SK-N-MC (cell line): ENCODE results near the gene TLCD2.
"Not testable (repeated sequence)": the region's sequence is repeated elsewhere in the genome, so short reads cannot be mapped to it uniquely, and the experiment has no call there.

Source experiments
- DNase-seq: peaks from one replicate; pipeline ENCODE4 v3.0.0-alpha.2; 2011; ENCODE audit warnings: low read depth, low spot score
- H3K27ac ChIP-seq: fragments of 200-600 bp; sonication (generic); 2 replicates; pipeline ENCODE4 v1.5.1; 2016; ENCODE audit warnings: mixed run types
- H3K36me3 ChIP-seq: fragments of 200-600 bp; sonication (generic); 2 replicates; pipeline ENCODE4 v1.6.1; 2017; ENCODE audit warnings: antibody characterized with exemption, low read length, mixed read lengths; ENCODE audit not compliant: insufficient read depth
- H3K4me3 ChIP-seq: fragments of 200-600 bp; sonication (generic); 2 replicates; pipeline ENCODE4 v1.5.1; 2016
- H3K9ac ChIP-seq: fragments of 200-600 bp; sonication (generic); 2 replicates; pipeline ENCODE4 v1.8.0; 2017; ENCODE audit warnings: mixed run types, mixed read lengths; ENCODE audit not compliant: insufficient read length
- H3K9me3 ChIP-seq: fragments of 200-600 bp; sonication (generic); 2 replicates; pipeline ENCODE4 v1.6.1; 2017; ENCODE audit warnings: low read depth, mild to moderate bottlenecking, antibody characterized with exemption, low read length, moderate library complexity, mixed read lengths
- EZH2 ChIP-seq: fragments of 200-600 bp; sonication (generic); IDR thresholded peaks from one replicate; pipeline ENCODE4 v1.6.1; 2017; ENCODE audit warnings: antibody characterized with exemption
- FOXP2 ChIP-seq: optimal IDR thresholded peaks from 2 replicates; pipeline ENCODE3; 2011; ENCODE audit warnings: mild to moderate bottlenecking, moderate library complexity; ENCODE audit not compliant: insufficient read depth; ENCODE audit errors: extremely low read length, control extremely low read depth
- POLR2AphosphoS5 ChIP-seq: IDR thresholded peaks from 2 replicates; pipeline ENCODE4 v1.6.1; 2012; ENCODE audit warnings: mild to moderate bottlenecking, low read depth, low read length, borderline replicate concordance

The TLCD2 gene

DNA sequence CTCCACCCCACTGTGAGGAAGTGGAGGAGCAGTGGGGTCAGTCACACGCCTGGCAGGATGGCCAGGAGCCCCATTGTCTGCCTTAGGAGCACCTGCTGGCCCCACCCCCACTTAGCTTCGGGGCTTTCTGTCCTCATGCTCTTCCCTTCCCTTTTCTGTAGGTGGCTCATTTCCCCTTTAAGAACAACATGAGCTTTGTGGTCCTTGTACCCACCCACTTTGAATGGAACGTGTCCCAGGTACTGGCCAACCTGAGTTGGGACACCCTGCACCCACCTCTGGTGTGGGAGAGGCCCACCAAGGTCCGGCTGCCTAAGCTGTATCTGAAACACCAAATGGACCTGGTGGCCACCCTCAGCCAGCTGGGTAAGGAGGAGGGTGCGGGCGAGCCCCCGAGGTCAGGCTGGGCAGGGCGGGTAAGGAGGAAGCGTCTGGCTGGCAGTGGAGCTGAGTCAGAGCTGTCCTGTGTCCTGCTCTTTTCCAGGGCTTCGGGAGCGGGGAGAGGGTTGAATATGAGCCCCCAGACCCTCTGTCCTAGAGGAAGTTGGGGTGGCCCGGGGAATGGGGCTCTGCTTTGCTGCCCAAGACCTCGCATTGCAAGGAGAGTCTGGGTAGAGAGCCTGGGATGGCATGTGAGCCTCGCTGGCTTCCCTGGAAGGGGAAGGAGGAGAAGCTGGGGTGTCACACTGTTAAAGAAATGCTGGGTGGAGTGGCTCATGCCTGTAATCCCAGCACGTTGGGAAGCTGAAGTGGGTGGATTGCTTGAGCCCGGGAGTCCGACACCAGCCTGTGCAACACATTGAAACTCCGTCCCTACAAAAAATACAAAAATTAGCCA is 42.5 kb upstream of the TLCD2 start:
- no peak for DNase-seq
- no peak for TF ChIP-seq EZH2
- no peak for TF ChIP-seq FOXP2
- TF ChIP-seq POLR2AphosphoS5, result no peak
- Histone ChIP-seq H3K4me3 (no peak overlapping the region), H3K36me3 (no peaks in the 10 kb centered on the region), H3K9me3 (no peaks in the 10 kb centered on the region), H3K9ac (no peak overlapping the region), H3K27ac (no peak overlapping the region)

DNA sequence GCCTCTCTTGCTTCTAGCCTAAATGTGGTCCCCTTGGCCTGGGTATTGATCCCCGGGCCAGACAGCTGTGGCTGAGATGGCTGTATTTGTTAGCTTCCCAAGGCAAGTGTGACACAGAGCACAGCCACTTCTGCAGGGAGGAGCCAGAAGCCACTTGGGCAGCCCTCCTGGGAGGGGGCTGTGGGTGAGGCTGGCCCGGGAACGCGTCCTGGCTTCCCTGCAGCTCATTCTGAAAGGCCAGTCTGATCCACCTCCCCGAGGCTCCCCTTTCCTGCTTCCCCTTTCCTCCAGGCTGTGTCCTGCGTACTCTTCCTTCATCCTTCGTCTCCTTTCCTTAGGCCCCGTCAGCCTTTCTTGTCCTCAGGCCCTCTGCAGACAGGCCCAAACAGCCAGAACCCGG is 40.5 kb upstream of the TLCD2 start:
- Histone ChIP-seq H3K27ac (no peak overlapping the region), H3K4me3 (no peak overlapping the region), H3K36me3 (no peaks in the 10 kb centered on the region), H3K9me3 (no peaks in the 10 kb centered on the region), H3K9ac (no peak overlapping the region)
- no peak for DNase-seq
- no peak for TF ChIP-seq FOXP2
- TF ChIP-seq POLR2AphosphoS5, result no peak
- TF ChIP-seq EZH2, result no peak

DNA sequence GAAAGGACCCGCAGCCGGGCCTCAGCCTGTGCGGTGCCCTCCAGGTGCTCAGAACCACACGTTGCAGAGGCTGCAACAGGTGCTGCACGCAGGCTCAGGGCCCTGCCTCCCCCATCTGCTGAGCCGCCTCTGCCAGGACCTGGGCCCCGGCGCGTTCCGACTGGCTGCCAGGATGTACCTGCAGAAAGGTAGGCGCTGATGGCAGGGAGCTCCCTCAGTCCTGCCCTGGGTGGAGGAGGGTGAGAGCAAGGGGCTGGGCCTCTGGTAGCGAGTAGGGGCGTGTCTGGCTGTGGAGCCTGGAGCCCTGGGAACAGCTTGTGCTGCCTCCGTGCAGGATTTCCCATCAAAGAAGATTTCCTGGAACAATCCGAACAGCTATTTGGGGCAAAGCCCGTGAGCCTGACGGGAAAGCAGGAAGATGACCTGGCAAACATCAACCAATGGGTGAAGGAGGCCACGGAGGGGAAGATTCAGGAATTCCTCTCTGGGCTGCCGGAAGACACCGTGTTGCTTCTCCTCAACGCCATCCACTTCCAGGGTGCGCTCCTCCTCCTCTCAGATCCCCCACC is 36.9 kb upstream of the TLCD2 start:
- DNase-seq, result no peak
- no peaks in the 10 kb centered on the region for H3K9me3 ChIP-seq
- H3K9ac ChIP-seq, result no peak overlapping the region
- no peaks in the 10 kb centered on the region for H3K36me3 ChIP-seq
- TF ChIP-seq POLR2AphosphoS5 (no peak), EZH2 (no peak), FOXP2 (no peak)
- H3K4me3 ChIP-seq, result no peak overlapping the region
- H3K27ac ChIP-seq, result no peak overlapping the region

DNA sequence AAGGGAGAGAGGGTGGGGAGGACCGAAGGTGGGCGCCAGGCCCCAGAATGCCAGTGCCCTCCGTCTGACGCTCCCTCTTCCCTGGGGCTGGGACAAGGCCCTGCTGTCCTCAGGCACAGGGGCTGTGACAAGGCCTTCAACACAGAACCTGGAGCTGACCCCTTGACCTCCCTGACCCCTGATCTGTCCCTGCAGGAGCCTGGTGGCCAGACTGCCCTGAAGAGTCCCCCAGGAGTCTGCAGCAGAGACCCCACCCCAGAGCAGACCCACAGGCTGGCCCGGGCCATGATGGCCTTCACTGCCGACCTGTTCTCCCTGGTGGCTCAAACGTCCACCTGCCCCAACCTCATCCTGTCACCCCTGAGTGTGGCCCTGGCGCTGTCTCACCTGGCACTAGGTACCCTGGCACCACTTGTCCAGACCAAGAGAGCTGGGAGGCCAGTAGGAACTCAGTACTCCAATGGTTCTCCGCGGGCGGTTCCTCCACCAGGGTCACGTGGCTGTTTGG is 35.4 kb upstream of the TLCD2 start:
- no peaks in the 10 kb centered on the region for H3K9me3 ChIP-seq
- DNase-seq, result no peak
- H3K27ac ChIP-seq, result no peak overlapping the region
- no peaks in the 10 kb centered on the region for H3K36me3 ChIP-seq
- no peak overlapping the region for H3K9ac ChIP-seq
- H3K4me3 ChIP-seq, result no peak overlapping the region
- TF ChIP-seq FOXP2 (no peak), EZH2 (no peak), POLR2AphosphoS5 (no peak)

DNA sequence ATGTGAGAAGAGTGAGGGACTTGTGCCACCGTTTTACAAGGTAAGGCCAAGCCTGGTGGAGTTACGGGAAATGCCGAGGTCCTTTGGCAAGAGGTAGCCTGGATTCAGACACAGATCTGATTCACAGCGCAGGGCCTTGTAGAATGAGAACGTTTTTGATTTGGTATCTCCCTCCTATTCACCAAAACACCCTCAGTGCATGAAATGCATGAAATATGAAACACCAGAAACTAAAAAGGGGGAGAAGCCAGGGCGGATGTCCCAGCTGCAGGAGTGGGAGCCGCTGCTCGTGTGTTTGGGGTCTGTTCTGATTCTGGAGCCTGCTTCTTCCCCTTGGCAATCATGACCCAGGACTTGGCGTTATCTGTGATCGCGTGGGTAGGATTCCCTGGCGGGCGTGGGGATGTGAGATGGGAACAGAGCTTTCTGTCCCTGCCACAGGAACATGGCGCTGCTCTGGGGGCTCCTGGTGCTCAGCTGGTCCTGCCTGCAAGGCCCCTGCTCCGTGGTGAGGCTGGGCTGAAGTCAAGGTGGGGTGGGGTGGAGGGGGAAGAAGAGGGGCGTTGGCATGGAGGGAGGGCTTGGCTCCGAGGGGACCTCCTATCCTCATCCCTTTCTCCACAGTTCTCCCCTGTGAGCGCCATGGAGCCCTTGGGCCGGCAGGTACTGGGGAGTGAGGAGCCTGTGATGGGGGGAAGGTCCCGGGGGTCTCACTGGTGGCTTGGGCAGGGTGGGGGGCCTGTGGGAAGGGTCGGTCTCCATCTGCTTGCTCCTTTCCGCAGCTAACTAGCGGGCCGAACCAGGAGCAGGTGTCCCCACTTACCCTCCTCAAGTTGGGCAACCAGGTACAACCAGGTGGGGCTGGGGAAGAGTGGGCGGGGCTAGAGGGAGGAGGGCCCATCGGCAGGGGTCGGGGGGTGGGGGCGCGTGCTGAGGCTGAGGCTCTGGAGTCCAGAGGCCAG is 34.7 kb upstream of the TLCD2 start:
- no peak for DNase-seq
- no peaks in the 10 kb centered on the region for H3K36me3 ChIP-seq
- H3K9me3 ChIP-seq, result no peaks in the 10 kb centered on the region
- TF ChIP-seq EZH2 (no peak), FOXP2 (no peak), POLR2AphosphoS5 (no peak)
- H3K9ac ChIP-seq, result no peak overlapping the region
- no peak overlapping the region for H3K27ac ChIP-seq
- H3K4me3 ChIP-seq, result no peak overlapping the region

DNA sequence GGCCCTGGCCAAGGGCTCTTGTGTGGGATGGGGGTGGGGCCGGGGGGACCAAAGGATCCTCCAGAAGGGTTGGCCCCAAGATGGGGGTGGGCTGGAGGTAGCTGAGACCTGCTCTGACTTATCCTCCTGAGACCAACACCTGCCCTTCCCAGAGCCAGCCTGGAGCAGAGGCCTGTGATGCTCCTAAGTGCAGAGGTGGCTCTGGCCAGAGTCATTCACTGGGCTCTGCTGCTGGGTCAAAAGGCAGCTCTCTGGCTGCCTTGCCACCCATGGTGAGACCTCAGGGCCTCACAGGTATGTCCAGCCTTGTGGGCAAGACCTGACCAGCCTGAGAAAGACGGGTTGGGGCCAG is 32.9 kb upstream of the TLCD2 start:
- no peak overlapping the region for H3K27ac ChIP-seq
- H3K9me3 ChIP-seq, result no peaks in the 10 kb centered on the region
- no peak overlapping the region for H3K9ac ChIP-seq
- no peak for DNase-seq
- H3K36me3 ChIP-seq, result no peaks in the 10 kb centered on the region
- no peak overlapping the region for H3K4me3 ChIP-seq
- TF ChIP-seq FOXP2, result no peak
- TF ChIP-seq POLR2AphosphoS5, result no peak
- TF ChIP-seq EZH2, result no peak

DNA sequence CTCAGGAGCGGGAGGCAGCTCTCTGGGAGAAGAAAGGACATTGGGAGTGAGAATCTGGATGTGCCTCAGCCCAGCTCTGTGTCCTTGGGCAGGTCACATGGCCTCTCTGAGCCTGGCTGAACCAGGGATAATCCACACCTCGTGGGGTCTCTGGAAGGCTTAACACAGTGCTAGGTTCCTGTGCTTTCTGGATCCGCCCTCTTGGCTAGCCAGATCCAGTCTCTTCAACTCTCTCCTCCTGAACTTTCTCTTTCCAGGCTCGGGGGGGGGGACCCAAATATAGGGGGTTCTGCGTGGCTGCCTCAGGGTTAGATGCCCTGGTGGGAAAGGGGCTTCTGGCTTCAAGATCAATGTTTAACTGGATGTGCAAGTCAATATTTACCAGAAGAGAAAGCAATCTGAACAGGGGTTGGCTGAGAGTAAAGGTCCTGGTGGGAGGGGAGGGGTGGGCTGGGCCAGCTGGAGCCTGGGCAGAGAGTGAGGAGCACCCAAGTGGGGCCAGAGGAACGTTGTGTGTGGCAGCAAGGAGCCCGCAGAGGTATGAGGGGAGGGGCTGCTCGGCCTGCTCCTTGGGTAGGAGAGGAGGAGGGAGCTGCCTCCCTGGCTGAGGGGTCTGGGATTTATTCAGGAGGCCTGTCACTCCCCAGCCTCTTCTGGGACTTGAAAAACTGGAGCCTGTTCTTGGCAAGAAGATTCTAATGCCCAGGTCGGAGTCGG is 32.4 kb upstream of the TLCD2 start, which contains the start of gene SERPINF2:
SERPINF2 (plus strand) TSS at position 501 of the 717 bp plus-strand sequence. CDS start 2,125 bp downstream, outside the sequence.
- no peaks in the 10 kb centered on the region for H3K36me3 ChIP-seq
- no peak for DNase-seq
- H3K9ac ChIP-seq, result no peak within 1 kb of the TSS
- H3K27ac ChIP-seq, result no peak within 1 kb of the TSS
- no peaks in the 10 kb centered on the region for H3K9me3 ChIP-seq
- TF ChIP-seq POLR2AphosphoS5 (no peak), EZH2 (no peak), FOXP2 (no peak)
- no peak within 1 kb of the TSS for H3K4me3 ChIP-seq

DNA sequence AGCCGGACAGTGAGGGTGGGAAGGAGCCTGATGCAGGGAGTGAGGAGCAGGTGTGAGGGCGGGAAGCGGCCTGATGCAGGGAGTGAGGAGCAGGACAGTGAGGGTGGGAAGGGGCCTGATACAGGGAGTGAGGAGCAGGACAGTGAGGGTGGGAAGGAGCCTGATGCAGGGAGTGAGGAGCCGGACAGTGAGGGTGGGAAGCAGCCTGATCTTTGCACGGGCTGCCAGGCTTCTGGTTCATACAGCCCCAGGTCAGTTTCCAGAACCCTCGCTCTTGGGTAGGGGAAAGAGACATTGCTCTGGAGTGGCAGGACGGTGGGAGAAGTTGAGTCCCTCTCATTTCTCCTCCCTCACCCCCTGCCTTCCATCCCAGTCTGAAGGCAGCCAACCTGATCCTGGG is 31.7 kb upstream of the TLCD2 start:
- H3K9ac ChIP-seq, H3K27ac ChIP-seq, H3K9me3 ChIP-seq, H3K36me3 ChIP-seq, H3K4me3 ChIP-seq, DNase-seq: not testable (repeated sequence)
